Neutrophil (primary cell): Measurements from ENCODE around the gene ZC3H12D.
A peak's percentile ranks its signal among the peaks of the same experiment; 100 is the strongest.

Source experiments
- H3K27ac ChIP-seq: fragments of 200-600 bp; sonication (generic); 2 replicates; pipeline ENCODE4 v1.5.1; 2016; ENCODE audit warnings: mild to moderate bottlenecking, moderate library complexity
- H3K27me3 ChIP-seq: fragments of 200-600 bp; sonication (generic); 2 replicates; pipeline ENCODE4 v1.6.0; 2016; ENCODE audit warnings: mild to moderate bottlenecking
- H3K36me3 ChIP-seq: fragments of 200-600 bp; sonication (generic); 2 replicates; pipeline ENCODE4 v1.5.1; 2017
- H3K4me1 ChIP-seq, 2 experiments: fragments of 200-600 bp in 1 of 2; sonication (generic) in 1 of 2; 1 replicate in 1 of 2; 2 replicates in 1 of 2; pipeline versions ENCODE4 v1.5.1 to v1.6.1; 2013 to 2016; ENCODE audit warnings: low read depth in 1 of 2, low read length in 1 of 2, mild to moderate bottlenecking in 1 of 2, moderate library complexity in 1 of 2; ENCODE audit not compliant: control insufficient read depth in 1 of 2, insufficient read depth in 1 of 2
- H3K4me3 ChIP-seq, 2 experiments: fragments of 200-600 bp in 1 of 2; sonication (generic) in 1 of 2; 1 replicate in 1 of 2; 2 replicates in 1 of 2; pipeline ENCODE4 v1.5.1; 2013 to 2016; ENCODE audit warnings: low read depth in 1 of 2, low read length in 1 of 2, mild to moderate bottlenecking in 1 of 2, moderate library complexity in 1 of 2
- H3K9me3 ChIP-seq: fragments of 200-600 bp; sonication (generic); 2 replicates; pipeline ENCODE4 v1.5.1; 2016
- CTCF ChIP-seq: fragments of 200-600 bp; sonication (generic); IDR thresholded peaks from 2 replicates; pipeline ENCODE4 v1.5.1; 2016; ENCODE audit warnings: antibody characterized with exemption

The ZC3H12D gene

DNA sequence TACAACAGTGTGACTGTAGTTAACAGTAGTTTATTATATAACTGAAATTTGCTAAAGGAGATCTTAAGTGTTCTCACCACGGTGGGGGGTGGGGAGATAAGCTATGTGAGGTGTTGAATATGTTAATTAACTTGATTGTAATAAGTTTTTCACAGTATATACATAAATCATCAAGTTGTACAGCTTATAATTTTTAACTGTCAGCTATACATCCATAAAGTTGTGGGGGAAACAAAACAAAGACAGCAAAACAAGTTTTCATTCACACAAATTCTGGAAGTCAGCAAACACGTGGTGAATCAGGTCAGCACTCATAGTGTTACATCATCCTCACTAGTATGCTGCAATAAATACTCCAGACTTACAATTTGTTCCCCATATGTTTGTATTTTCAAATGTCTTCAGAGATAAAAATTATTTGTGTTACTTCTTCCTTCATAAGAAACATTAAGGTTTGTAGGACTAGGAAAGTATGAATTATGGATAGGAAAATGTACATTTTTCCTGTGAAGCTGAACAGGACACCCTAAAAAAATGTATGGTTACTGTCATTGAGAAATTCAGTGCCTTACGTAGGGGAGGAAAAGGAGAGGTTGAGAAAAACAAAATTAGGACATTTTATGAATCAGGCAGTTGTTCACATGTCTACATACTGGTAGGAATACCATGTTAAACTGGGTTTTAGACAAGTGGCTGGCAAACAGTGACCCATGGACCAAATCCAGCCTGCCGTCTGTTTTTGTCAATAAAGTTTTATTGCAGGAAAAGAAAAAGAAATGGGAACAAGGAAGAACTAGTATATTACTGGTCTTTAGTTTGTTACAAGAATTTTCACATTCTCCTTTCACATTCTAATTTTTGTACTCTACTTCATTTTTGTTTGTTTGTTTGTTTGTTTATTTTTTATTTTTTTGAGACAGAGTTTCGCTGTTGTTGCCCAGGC, 78.7 kb downstream of the ZC3H12D start:
- H3K27ac ChIP-seq, result peak overlapping the region; percentile 86
- no peak for TF ChIP-seq CTCF
- H3K9me3 ChIP-seq, result no peaks in the 10 kb centered on the region
- peaks cover 17 to 23% of the 10 kb centered on the region in 2 experiments for H3K4me1 ChIP-seq
- no peaks in the 10 kb centered on the region for H3K27me3 ChIP-seq
- peaks cover 64% of the 10 kb centered on the region for H3K36me3 ChIP-seq
- H3K4me3 ChIP-seq, result no peak overlapping the region

DNA sequence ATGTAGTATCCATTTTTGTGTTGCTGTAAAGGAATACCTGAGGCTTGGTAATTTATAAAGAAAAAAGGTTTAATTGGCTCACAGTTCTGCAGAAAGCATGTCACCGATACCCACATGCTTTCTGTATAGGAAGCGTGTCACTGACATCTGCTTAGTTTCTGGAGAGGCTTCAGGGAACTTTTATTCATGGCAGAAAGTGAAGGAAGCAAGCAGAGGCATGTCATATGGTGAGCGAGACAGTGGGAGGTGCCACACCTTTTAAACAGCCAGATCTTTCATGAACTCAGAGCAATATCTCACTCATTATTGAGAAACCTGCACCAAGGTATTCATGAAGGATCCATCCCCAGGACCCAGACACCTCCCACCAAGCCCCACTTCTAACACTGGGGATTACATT, 81.3 kb downstream of the ZC3H12D start:
- H3K9me3 ChIP-seq, result no peaks in the 10 kb centered on the region
- no peaks in the 10 kb centered on the region for H3K27me3 ChIP-seq
- no peak overlapping the region for H3K4me3 ChIP-seq
- TF ChIP-seq CTCF, result no peak
- peaks cover 69% of the 10 kb centered on the region for H3K36me3 ChIP-seq
- H3K4me1 ChIP-seq, result peaks cover 17 to 23% of the 10 kb centered on the region in 2 experiments
- H3K27ac ChIP-seq, result peak overlapping the region; percentile 11

DNA sequence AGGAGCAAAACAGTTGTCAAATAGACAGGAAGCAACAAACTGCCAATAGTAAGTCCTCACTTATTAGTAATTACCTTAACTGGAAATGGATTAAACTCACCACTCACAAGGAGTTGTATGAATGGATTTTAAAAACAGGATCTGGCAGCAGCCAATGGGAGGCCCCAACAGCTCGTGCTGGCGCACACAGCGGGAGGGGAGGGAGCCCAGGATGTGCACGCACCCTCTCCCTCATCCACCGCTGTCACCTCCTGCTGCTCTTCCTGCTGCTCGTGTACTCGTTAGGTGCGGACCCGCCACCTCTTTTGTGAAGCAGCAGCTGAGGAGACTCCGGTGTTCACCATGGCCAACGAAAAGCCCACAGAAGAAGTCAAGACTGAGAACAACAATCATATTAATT, 84.8 kb downstream of the ZC3H12D start, which contains the start of gene SUMO4:
SUMO4 (plus strand) TSS at position 213 of the 400 bp plus-strand sequence; CDS start at position 343, 130 bp downstream.
- Histone ChIP-seq H3K4me1 (peaks cover 0 to 2% of the 10 kb centered on the region in 2 experiments), H3K27me3 (no peaks in the 10 kb centered on the region), H3K36me3 (peaks cover 69% of the 10 kb centered on the region), H3K9me3 (no peaks in the 10 kb centered on the region), H3K4me3 (no peak within 1 kb of the TSS), H3K27ac (no peak within 1 kb of the TSS)
- no peak for TF ChIP-seq CTCF

GRCh38 chr6:149397384-149397783, 87.4 kb downstream of the ZC3H12D start:
- no peaks in the 10 kb centered on the region for H3K9me3 ChIP-seq
- H3K4me3 ChIP-seq, result no peak overlapping the region
- no peak for TF ChIP-seq CTCF
- peaks cover 48% of the 10 kb centered on the region for H3K36me3 ChIP-seq
- H3K4me1 ChIP-seq, result no peaks in the 10 kb centered on the region
- H3K27ac ChIP-seq, result no peak overlapping the region
- no peaks in the 10 kb centered on the region for H3K27me3 ChIP-seq
